H1 (cell line): ENCODE data around the gene DHX58. TPM values are rescaled to one million over a fixed set of nuclear protein-coding genes. Genes with fewer than 3 reads are reported as not detected.

Source experiments
- CTCF ChIA-PET: fragments of 300-600 bp; sonication (Branson Sonifier 250); formaldehyde crosslinking; loops from one replicate; lab custom pipeline; 2021; ENCODE audit not compliant: partially characterized antibody; lab: Charles Lee
- POLR2A ChIA-PET: fragments of 300-600 bp; sonication (Branson Sonifier 250); formaldehyde crosslinking; loops from one replicate; lab custom pipeline; 2021; ENCODE audit warnings: inconsistent platforms; ENCODE audit not compliant: partially characterized antibody; lab: Charles Lee
- DNase-seq, 2 experiments: peaks; one replicate each; pipeline versions ENCODE4 v3.0.0 to v3.0.0-alpha.2; 2010 to 2022; ENCODE audit warnings: low spot score in 2 of 2, low read depth in 1 of 2, mixed read lengths in 1 of 2
- FAIRE-seq: peaks from 2 replicates; lab custom pipeline; 2011; peaks lifted over from hg19 to GRCh38; lab: Jason Lieb, UNC
- H2AFZ ChIP-seq: 2 replicates; pipeline ENCODE4 v1.8.1; 2012; ENCODE audit warnings: low read length, inconsistent platforms
- H2AK5ac ChIP-seq: 2 replicates; pipeline ENCODE4 v1.6.1; 2013; ENCODE audit warnings: low read depth, low read length
- H2BK120ac ChIP-seq: replicated peaks from 2 replicates; pipeline ENCODE3; 2013; ENCODE audit warnings: low read depth, low read length, inconsistent platforms
- H2BK12ac ChIP-seq: 2 replicates; pipeline ENCODE4 v1.6.1; 2013; ENCODE audit warnings: low read depth, low read length
- H2BK15ac ChIP-seq: 2 replicates; pipeline ENCODE4 v1.6.1; 2013; ENCODE audit warnings: low read length
- H2BK20ac ChIP-seq: 2 replicates; pipeline ENCODE4 v1.6.1; 2013; ENCODE audit warnings: low read length
- H2BK5ac ChIP-seq: 2 replicates; pipeline ENCODE4 v1.6.1; 2013; ENCODE audit warnings: low read depth, low read length
- H3K14ac ChIP-seq: 2 replicates; pipeline ENCODE4 v1.6.1; 2013; ENCODE audit warnings: inconsistent platforms; ENCODE audit not compliant: insufficient read length
- H3K18ac ChIP-seq: 2 replicates; pipeline ENCODE4 v1.6.1; 2013; ENCODE audit warnings: low read length; ENCODE audit errors: extremely low read depth
- H3K23ac ChIP-seq: 2 replicates; pipeline ENCODE4 v1.6.1; 2013; ENCODE audit warnings: inconsistent platforms; ENCODE audit not compliant: insufficient read length
- H3K23me2 ChIP-seq: 2 replicates; pipeline ENCODE4 v1.6.1; 2013; ENCODE audit warnings: low read depth, low read length
- H3K27ac ChIP-seq: 2 replicates; pipeline ENCODE4 v1.6.1; 2011; ENCODE audit warnings: low read depth, low read length, inconsistent platforms
- H3K27me3 ChIP-seq, 4 experiments: replicated peaks in 1 of 4; 1 replicate in 1 of 4; 2 replicates in 3 of 4; pipeline versions ENCODE4 v1.6.1 to v1.8.1; 2011 to 2013; ENCODE audit warnings: low read length in 3 of 4, mild to moderate bottlenecking in 3 of 4, inconsistent platforms in 2 of 4, mixed read lengths in 2 of 4, moderate library complexity in 1 of 4; ENCODE audit not compliant: control insufficient read depth in 3 of 4, insufficient read depth in 3 of 4; ENCODE audit errors: extremely low read depth in 1 of 4
- H3K36me3 ChIP-seq, 4 experiments: 2 replicates each; pipeline versions ENCODE4 v1.6.1 to v1.8.1; 2011 to 2013; ENCODE audit warnings: mild to moderate bottlenecking in 4 of 4, low read length in 3 of 4, moderate library complexity in 2 of 4, control low read depth in 1 of 4, inconsistent platforms in 1 of 4; ENCODE audit not compliant: insufficient read depth in 4 of 4, control insufficient read depth in 2 of 4
- H3K4ac ChIP-seq: replicated peaks from 2 replicates; pipeline ENCODE3; 2013; ENCODE audit warnings: low read length, low read depth, mixed read lengths, inconsistent platforms; ENCODE audit not compliant: insufficient read length
- H3K4me1 ChIP-seq, 4 experiments: replicated peaks in 1 of 4; 1 replicate in 1 of 4; 2 replicates in 3 of 4; pipeline versions ENCODE4 v1.6.1 to v1.8.1; 2011 to 2013; ENCODE audit warnings: low read length in 3 of 4, inconsistent platforms in 2 of 4, mixed read lengths in 1 of 4; ENCODE audit not compliant: insufficient read depth in 4 of 4, control insufficient read depth in 3 of 4
- H3K4me2 ChIP-seq, 2 experiments: 2 replicates each; pipeline versions ENCODE4 v1.6.1 to v1.8.1; 2011 to 2013; ENCODE audit warnings: low read depth in 2 of 2, low read length in 2 of 2, control low read depth in 1 of 2, inconsistent platforms in 1 of 2, mild to moderate bottlenecking in 1 of 2; ENCODE audit not compliant: insufficient read depth in 1 of 2
- H3K4me3 ChIP-seq, 4 experiments: fragments of 200-600, 300-600 bp in 1 of 4; sonication (generic), shearing (Covaris generic), sonication (Bioruptor Twin) in 1 of 4; 2 replicates each; pipeline versions ENCODE4 v1.5.1 to v1.8.1; 2011 to 2016; ENCODE audit warnings: low read length in 4 of 4, low read depth in 3 of 4, control low read depth in 2 of 4, inconsistent platforms in 2 of 4, mild to moderate bottlenecking in 2 of 4, mixed read lengths in 1 of 4, moderate library complexity in 1 of 4; ENCODE audit not compliant: insufficient read depth in 2 of 4; ENCODE audit errors: extremely low read depth in 1 of 4
- H3K56ac ChIP-seq: replicated peaks from 2 replicates; pipeline ENCODE3; 2013; ENCODE audit warnings: low read depth, mild to moderate bottlenecking, mixed read lengths, low read length, inconsistent platforms; ENCODE audit not compliant: insufficient read length
- H3K79me1 ChIP-seq: 2 replicates; pipeline ENCODE4 v1.6.1; 2013; ENCODE audit warnings: low read depth, low read length, control low read depth
- H3K79me2 ChIP-seq, 2 experiments: 2 replicates each; pipeline versions ENCODE4 v1.6.1 to v1.8.1; 2012 to 2013; ENCODE audit warnings: low read length in 2 of 2, mild to moderate bottlenecking in 2 of 2, inconsistent platforms in 1 of 2; ENCODE audit not compliant: insufficient read depth in 2 of 2, control insufficient read depth in 1 of 2
- H3K9ac ChIP-seq, 4 experiments: replicated peaks in 1 of 4; 1 replicate in 1 of 4; 2 replicates in 3 of 4; pipeline versions ENCODE4 v1.6.1 to v1.8.1; 2011 to 2013; ENCODE audit warnings: low read depth in 3 of 4, low read length in 3 of 4, control low read depth in 2 of 4, mild to moderate bottlenecking in 2 of 4, moderate library complexity in 2 of 4, inconsistent platforms in 1 of 4; ENCODE audit errors: extremely low read depth in 1 of 4
- H3K9me3 ChIP-seq, 2 experiments: 2 replicates each; pipeline versions ENCODE4 v1.6.1 to v1.8.1; 2012 to 2013; ENCODE audit warnings: mild to moderate bottlenecking in 2 of 2, moderate library complexity in 2 of 2, control low read depth in 1 of 2, inconsistent platforms in 1 of 2, low read depth in 1 of 2, low read length in 1 of 2, mixed read lengths in 1 of 2; ENCODE audit not compliant: insufficient read depth in 2 of 2
- H4K20me1 ChIP-seq, 2 experiments: replicated peaks in 1 of 2; 2 replicates each; pipeline versions ENCODE3 to v1.8.1; 2011 to 2013; ENCODE audit warnings: inconsistent platforms in 2 of 2, low read length in 2 of 2, mild to moderate bottlenecking in 1 of 2; ENCODE audit not compliant: insufficient read depth in 2 of 2, control insufficient read depth in 1 of 2
- H4K5ac ChIP-seq: 2 replicates; pipeline ENCODE4 v1.6.1; 2013; ENCODE audit warnings: low read length, low read depth, mixed read lengths, inconsistent platforms; ENCODE audit not compliant: insufficient read length
- H4K8ac ChIP-seq: 2 replicates; pipeline ENCODE4 v1.8.0; 2013; ENCODE audit warnings: mild to moderate bottlenecking, moderate library complexity, low read length, inconsistent platforms; ENCODE audit not compliant: insufficient read depth; ENCODE audit errors: extremely low read depth
- H4K91ac ChIP-seq: replicated peaks from 2 replicates; pipeline ENCODE3; 2013; ENCODE audit warnings: low read length, mixed read lengths, inconsistent platforms; ENCODE audit not compliant: insufficient read length
- ASH2L ChIP-seq: fragments of 200-600, 300-600 bp; sonication (generic); IDR thresholded peaks from one replicate; pipeline ENCODE4 v1.7.1; 2017; ENCODE audit warnings: low read length
- EZH2 ChIP-seq: fragments of 200-600 bp; sonication (generic); IDR thresholded peaks from 2 replicates; pipeline ENCODE4 v1.7.1; 2012; ENCODE audit warnings: low read depth, mild to moderate bottlenecking, moderate library complexity, low read length, inconsistent platforms; ENCODE audit not compliant: severe bottlenecking
- JUN ChIP-seq: IDR thresholded peaks from 2 replicates; pipeline ENCODE4 v1.6.1; 2011; ENCODE audit warnings: low read depth, mild to moderate bottlenecking, improper control_type of control experiment, low read length
- KDM4A ChIP-seq: IDR thresholded peaks from one replicate; pipeline ENCODE4 v1.7.1; 2012; ENCODE audit warnings: low read depth, mild to moderate bottlenecking, moderate library complexity, low read length, inconsistent platforms; ENCODE audit not compliant: severe bottlenecking
- MAX ChIP-seq: IDR thresholded peaks from 2 replicates; pipeline ENCODE4 v1.6.1; 2012; ENCODE audit warnings: inconsistent platforms
- POU5F1 ChIP-seq: IDR thresholded peaks from 2 replicates; pipeline ENCODE4 v1.6.1; 2011; ENCODE audit warnings: low read depth, mild to moderate bottlenecking, low read length, moderate library complexity
- RNF2 ChIP-seq: fragments of 200-900, 300-1000 bp; sonication (generic); IDR thresholded peaks from 2 replicates; pipeline ENCODE4 v1.7.1; 2016; ENCODE audit warnings: borderline replicate concordance, low read depth, mild to moderate bottlenecking, antibody characterized with exemption, low read length; ENCODE audit not compliant: poor library complexity, severe bottlenecking; ENCODE audit errors: missing control alignments
- TAF1 ChIP-seq: IDR thresholded peaks from 2 replicates; pipeline ENCODE4 v1.6.1; 2011; ENCODE audit warnings: mild to moderate bottlenecking, low read depth, low read length
- YY1 ChIP-seq: IDR thresholded peaks from 2 replicates; pipeline ENCODE4 v1.6.1; 2011; ENCODE audit warnings: low read depth, mild to moderate bottlenecking, low read length
- WGBS, 2 experiments: shearing (Covaris generic) in 1 of 2; methylation state at CpG; one replicate each; pipeline versions ENCODE4 v1.1.6 to v1.1.7; 2013 to 2015; ENCODE audit warnings: low lambda C conversion rate in 2 of 2, mixed read lengths in 2 of 2, inconsistent platforms in 1 of 2, low coverage in 1 of 2, missing lambda C conversion rate in 1 of 2; ENCODE audit not compliant: insufficient replicate concordance in 2 of 2, insufficient coverage in 1 of 2, insufficient read length in 1 of 2; ENCODE audit errors: extremely low coverage in 1 of 2, missing lambda C conversion rate in 1 of 2; 5-methylcytosine and 5-hydroxymethylcytosine counted together
- polyA plus RNA-seq, 7 experiments: library from polyadenylated mRNA; depleted of rRNA in 3 of 7; stranded (reverse) in 5 of 7; unstranded in 2 of 7; fragments of >200 nt in 5 of 7; fragments of 200-250 nt in 2 of 7; gene quantifications; 1 replicate in 5 of 7; 2 replicates in 1 of 7; 4 replicates in 1 of 7; pipeline versions ENCODE4 v1.2.1 to v1.2.3, GENCODE V29; 2011 to 2013; ENCODE audit warnings: missing spikeins in 2 of 7, mixed read lengths in 2 of 7
- total RNA-seq: library from RNA; stranded (reverse); fragmentation: NEBNext Ultra II Directional; extraction: Animal tissue kit (Norgen Biotek cat#: 25700); gene quantifications from 2 replicates; pipeline ENCODE4 v1.2.1, GENCODE V29; 2021

The DHX58 gene
- total and polyA plus RNA-seq, 2 of the 8 experiments (the other 6 are each of a cell fraction or from before 2014, with no cell fraction given) = 5.6 to 9.9 TPM

- H4K8ac ChIP-seq = no peak within 1 kb of the TSS
- H3K36me3 ChIP-seq = no peaks in the 10 kb centered on the region
- peak within 1 kb of the TSS; percentile 25 to 62 (median 28); a peak in 6 of 8 replicates for H3K4me3 ChIP-seq
- H3K56ac ChIP-seq = no peak within 1 kb of the TSS
- no peak within 1 kb of the TSS for H2BK120ac ChIP-seq
- H3K18ac ChIP-seq = no peak within 1 kb of the TSS; the same call in 1 of the 2 replicates
- H3K9me3 ChIP-seq = no peaks in the 10 kb centered on the region
- H3K4me1 ChIP-seq = peaks cover 0 to 14% (median 7%) of the 10 kb centered on the region in 4 experiments; a peak in 6 of 7 replicates
- ChIA-PET POLR2A (interaction anchor here (0.9 to 1.8 kb wide), 8 partner anchors 10 to 86 kb away, joined by 3 to 8 read pairs (median 4); partner anchors contain the start of gene DNAJC7), CTCF (interaction anchor here (0.7 to 39.4 kb wide), 14 partner anchors 11 to 154 kb away, joined by 3 to 1084 read pairs (median 4); partner anchors contain the start of genes DHX58, DNAJC7, HSPB9 and KAT2A)
- H3K23me2 ChIP-seq = peaks cover 6% of the 10 kb centered on the region; the same call in 1 of the 2 replicates
- H3K27me3 ChIP-seq = peaks cover 4 to 22% (median 18%) of the 10 kb centered on the region in 4 experiments
- H3K79me1 ChIP-seq = no peaks in the 10 kb centered on the region; the same call in 1 of the 2 replicates
- no peak for FAIRE-seq
- H4K20me1 ChIP-seq = no peaks in the 10 kb centered on the region
- peak within 1 kb of the TSS; percentile 85 to 91 for H3K4me2 ChIP-seq
- H4K91ac ChIP-seq = no peak within 1 kb of the TSS
- no peak within 1 kb of the TSS for H2BK5ac ChIP-seq
- H3K14ac ChIP-seq = no peak within 1 kb of the TSS
- no peak within 1 kb of the TSS for H4K5ac ChIP-seq
- 25% methylated on average over 31 of the region's 52 CpGs; no CpG with 5 or more reads in 1 of the 2 experiments for WGBS, 2 experiments
- H2BK15ac ChIP-seq = no peak within 1 kb of the TSS
- no peak within 1 kb of the TSS for H2AK5ac ChIP-seq
- peak in 1 of 2 experiments; percentile 73 for DNase-seq
- no peak within 1 kb of the TSS for H3K9ac ChIP-seq
- no peaks in the 10 kb centered on the region for H3K79me2 ChIP-seq
- H2BK12ac ChIP-seq = no peak within 1 kb of the TSS; the same call in 1 of the 2 replicates
- H3K4ac ChIP-seq = no peak within 1 kb of the TSS
- H2BK20ac ChIP-seq = no peak within 1 kb of the TSS
- H2AFZ ChIP-seq = peak within 1 kb of the TSS; percentile 56
- no peak within 1 kb of the TSS for H3K23ac ChIP-seq
- H3K27ac ChIP-seq = no peak within 1 kb of the TSS
- TF ChIP-seq RNF2 (no peak), MAX (peak; percentile 91), JUN (no peak), KDM4A (peak; percentile 80), YY1 (no peak), EZH2 (peak; percentile 38), TAF1 (0 out of 2 replicates have a peak, but pooled peaks have one; percentile 34), ASH2L (peak; percentile 29), POU5F1 (no peak)
These were observed 14.6 kb downstream of the DHX58 start, which contains the start of gene ZNF385C for GRCh38 chr17:42097691-42098631. Gene ZNF385C, minus strand, starts transcription at chr17:42098473. Its CDS starts 35,417 bp downstream, at chr17:42063056.
